ENCODE results near the gene SIPA1L2.

The SIPA1L2 gene

GRCh38 chr1:232630894-232631195, 912 bp upstream of the SIPA1L2 start:
- peaks cover 52% of the 10 kb centered on the region for H3K27me3 Mint-ChIP-seq
- CTCF ChIA-PET = interaction anchor here (0.8 to 0.9 kb wide), 2 partner anchors 163 to 394 kb away, joined by 5 to 6 read pairs; no protein-coding TSS in a partner anchor
- H3K27ac Mint-ChIP-seq = no peak overlapping the region

GRCh38 chr1:232629250-232630046, 485 bp downstream of the SIPA1L2 start:
- Mint-ChIP-seq H3K4me1 (peaks cover 30% of the 10 kb centered on the region), H3K4me3 (peak overlapping the region; percentile 78), H3K27ac (peak overlapping the region; percentile 71), H3K36me3 (no peaks in the 10 kb centered on the region), H3K9me3 (no peaks in the 10 kb centered on the region), H3K27me3 (peaks cover 45% of the 10 kb centered on the region)
- CTCF ChIA-PET = no interaction called here
- no peak for DNase-seq

More at GRCh38 chr1:232630894-232631195, 912 bp upstream of the SIPA1L2 start:
- DNase-seq = no peak
- Mint-ChIP-seq H3K4me3 (peak overlapping the region; percentile 79), H3K36me3 (no peaks in the 10 kb centered on the region), H3K9me3 (no peaks in the 10 kb centered on the region), H3K4me1 (peaks cover 30% of the 10 kb centered on the region)

- Mint-ChIP-seq H3K36me3 (no peaks in the 10 kb centered on the region), H3K27me3 (peaks cover 41% of the 10 kb centered on the region), H3K27ac (peak overlapping the region; percentile 71), H3K4me1 (peaks cover 30% of the 10 kb centered on the region), H3K9me3 (no peaks in the 10 kb centered on the region), H3K4me3 (peak overlapping the region; percentile 78)
- CTCF ChIA-PET = interaction anchor here (0.8 to 2.7 kb wide), 9 partner anchors 26 to 761 kb away, joined by 3 to 36 read pairs (median 4); no protein-coding TSS in a partner anchor
- no peak for DNase-seq
These were observed 1.3 kb downstream of the SIPA1L2 start for GRCh38 chr1:232628335-232629249.

- no peak overlapping the region for H3K27ac Mint-ChIP-seq
- DNase-seq = peak; percentile 42
These were observed 2.1 kb downstream of the SIPA1L2 start for GRCh38 chr1:232627645-232628334.

GRCh38 chr1:232627171-232627570, 2.8 kb downstream of the SIPA1L2 start:
- Mint-ChIP-seq H3K27me3 (peaks cover 32% of the 10 kb centered on the region), H3K4me1 (peaks cover 30% of the 10 kb centered on the region), H3K27ac (no peak overlapping the region), H3K9me3 (no peaks in the 10 kb centered on the region), H3K36me3 (no peaks in the 10 kb centered on the region), H3K4me3 (no peak overlapping the region)
- no peak for DNase-seq
- CTCF ChIA-PET = interaction anchor here (0.6 to 2.7 kb wide), 27 partner anchors 8 to 871 kb away, joined by 3 to 36 read pairs (median 4); no protein-coding TSS in a partner anchor

More at GRCh38 chr1:232627645-232628334, 2.1 kb downstream of the SIPA1L2 start:
- peaks cover 36% of the 10 kb centered on the region for H3K27me3 Mint-ChIP-seq
- H3K36me3 Mint-ChIP-seq = no peaks in the 10 kb centered on the region
- no peaks in the 10 kb centered on the region for H3K9me3 Mint-ChIP-seq
- CTCF ChIA-PET = interaction anchor here (0.6 to 2.7 kb wide), 28 partner anchors 9 to 871 kb away, joined by 3 to 36 read pairs (median 4); no protein-coding TSS in a partner anchor
- peaks cover 30% of the 10 kb centered on the region for H3K4me1 Mint-ChIP-seq
- H3K4me3 Mint-ChIP-seq = no peak overlapping the region

GRCh38 chr1:232626452-232626851, 3.5 kb downstream of the SIPA1L2 start:
- Mint-ChIP-seq H3K27ac (no peak overlapping the region), H3K27me3 (peaks cover 29% of the 10 kb centered on the region), H3K4me1 (peaks cover 29% of the 10 kb centered on the region), H3K36me3 (no peaks in the 10 kb centered on the region), H3K4me3 (no peak overlapping the region), H3K9me3 (no peaks in the 10 kb centered on the region)
- no peak for DNase-seq
- CTCF ChIA-PET = interaction anchor here (0.9 to 2.7 kb wide), 5 partner anchors 24 to 759 kb away, joined by 3 to 36 read pairs (median 4); no protein-coding TSS in a partner anchor

GRCh38 chr1:232625319-232625868, 4.5 kb downstream of the SIPA1L2 start:
- CTCF ChIA-PET = interaction anchor here (1.2 to 2.7 kb wide), 2 partner anchors 758 to 759 kb away, joined by 3 to 36 read pairs; no protein-coding TSS in a partner anchor
- Mint-ChIP-seq H3K27me3 (peaks cover 19% of the 10 kb centered on the region), H3K27ac (no peak overlapping the region), H3K4me3 (no peak overlapping the region), H3K9me3 (no peaks in the 10 kb centered on the region), H3K36me3 (no peaks in the 10 kb centered on the region), H3K4me1 (peaks cover 19% of the 10 kb centered on the region)
- DNase-seq = no peak

- DNase-seq = no peak
- no peak overlapping the region for H3K4me3 Mint-ChIP-seq
- peaks cover 19% of the 10 kb centered on the region for H3K4me1 Mint-ChIP-seq
- H3K9me3 Mint-ChIP-seq = no peaks in the 10 kb centered on the region
- H3K36me3 Mint-ChIP-seq = no peaks in the 10 kb centered on the region
- no peak overlapping the region for H3K27ac Mint-ChIP-seq
- peaks cover 13% of the 10 kb centered on the region for H3K27me3 Mint-ChIP-seq
- CTCF ChIA-PET = interaction anchor here (1.2 kb wide), 1 partner anchor 758 kb away, joined by 3 read pairs; no protein-coding TSS in a partner anchor
These were observed 5.2 kb downstream of the SIPA1L2 start for GRCh38 chr1:232624546-232625281.

GRCh38 chr1:232622981-232623380, 7.0 kb downstream of the SIPA1L2 start:
- H3K4me1 Mint-ChIP-seq = peaks cover 10% of the 10 kb centered on the region
- H3K4me3 Mint-ChIP-seq = no peak overlapping the region
- H3K27ac Mint-ChIP-seq = no peak overlapping the region
- H3K27me3 Mint-ChIP-seq = no peaks in the 10 kb centered on the region
- no peak for DNase-seq
- no peaks in the 10 kb centered on the region for H3K9me3 Mint-ChIP-seq
- CTCF ChIA-PET = interaction anchor here (0.8 kb wide), 1 partner anchor 692 kb away, joined by 5 read pairs; no protein-coding TSS in a partner anchor
- no peaks in the 10 kb centered on the region for H3K36me3 Mint-ChIP-seq

GRCh38 chr1:232622378-232622777, 7.6 kb downstream of the SIPA1L2 start:
- Mint-ChIP-seq H3K4me1 (peaks cover 4% of the 10 kb centered on the region), H3K4me3 (no peak overlapping the region), H3K36me3 (no peaks in the 10 kb centered on the region), H3K27me3 (no peaks in the 10 kb centered on the region), H3K27ac (no peak overlapping the region), H3K9me3 (no peaks in the 10 kb centered on the region)
- CTCF ChIA-PET = no interaction called here
- no peak for DNase-seq

GRCh38 chr1:232621050-232621449, 8.9 kb downstream of the SIPA1L2 start:
- CTCF ChIA-PET = no interaction called here
- H3K9me3 Mint-ChIP-seq = no peaks in the 10 kb centered on the region
- no peak for DNase-seq
- H3K4me3 Mint-ChIP-seq = no peak overlapping the region
- H3K36me3 Mint-ChIP-seq = no peaks in the 10 kb centered on the region
- no peaks in the 10 kb centered on the region for H3K4me1 Mint-ChIP-seq
- no peak overlapping the region for H3K27ac Mint-ChIP-seq
- no peaks in the 10 kb centered on the region for H3K27me3 Mint-ChIP-seq

GRCh38 chr1:232620356-232620969, 9.5 kb downstream of the SIPA1L2 start:
- Mint-ChIP-seq H3K9me3 (no peaks in the 10 kb centered on the region), H3K27ac (no peak overlapping the region), H3K27me3 (peaks cover under 1% of the 10 kb centered on the region), H3K4me1 (no peaks in the 10 kb centered on the region), H3K36me3 (no peaks in the 10 kb centered on the region), H3K4me3 (no peak overlapping the region)
- CTCF ChIA-PET = no interaction called here
- DNase-seq = no peak

Data from activated naive CD4-positive, alpha-beta T cell treated with anti-CD3 and anti-CD28 coated beads, Interleukin-2, amount 10 ng/mL, durations not matched to agents 7 days and 5 days (primary cell).